CD14-positive monocyte (primary cell): ENCODE data around the gene LARP4B. TPM values are rescaled to one million over a fixed set of nuclear protein-coding genes. Genes with fewer than 3 reads are reported as not detected.

Experiments used
- DNase-seq, 3 donors: peaks; one replicate each; pipeline ENCODE4 v3.0.0-alpha.2; 2011 to 2022
- H2AFZ ChIP-seq: 2 replicates; pipeline ENCODE4 v1.6.0; 2012; ENCODE audit warnings: mild to moderate bottlenecking, low read depth, low read length, inconsistent platforms; ENCODE audit not compliant: insufficient read depth, poor library complexity, severe bottlenecking
- H3K27ac ChIP-seq, 2 donors: 1 replicate in 1 of 2; 2 replicates in 1 of 2; pipeline ENCODE4 v1.5.1; 2012 to 2013; ENCODE audit warnings: low read length in 2 of 2, control low read depth in 1 of 2, inconsistent platforms in 1 of 2, low read depth in 1 of 2, mild to moderate bottlenecking in 1 of 2
- H3K27me3 ChIP-seq, 2 donors: one replicate each; pipeline versions ENCODE4 v1.6.0 to v1.6.1; 2011 to 2013; ENCODE audit warnings: low read length in 2 of 2; ENCODE audit not compliant: control insufficient read depth in 2 of 2, insufficient read depth in 2 of 2
- H3K36me3 ChIP-seq, 2 donors: replicated peaks in 1 of 2; 1 replicate in 1 of 2; 2 replicates in 1 of 2; pipeline versions ENCODE4 v1.5.1 to v1.6.1; 2012 to 2013; ENCODE audit warnings: low read length in 2 of 2, control low read depth in 1 of 2, inconsistent platforms in 1 of 2, mild to moderate bottlenecking in 1 of 2; ENCODE audit not compliant: insufficient read depth in 2 of 2, control insufficient read depth in 1 of 2
- H3K4me1 ChIP-seq, 2 donors: 1 replicate in 1 of 2; 2 replicates in 1 of 2; pipeline versions ENCODE4 v1.5.1 to v1.6.1; 2012 to 2013; ENCODE audit warnings: low read length in 2 of 2, control low read depth in 1 of 2, inconsistent platforms in 1 of 2, mild to moderate bottlenecking in 1 of 2, moderate library complexity in 1 of 2; ENCODE audit not compliant: insufficient read depth in 2 of 2, control insufficient read depth in 1 of 2
- H3K4me2 ChIP-seq: replicated peaks from 2 replicates; pipeline ENCODE3; 2012; ENCODE audit warnings: low read length, moderate library complexity, mild to moderate bottlenecking; ENCODE audit not compliant: poor library complexity, severe bottlenecking; ENCODE audit errors: extremely low read depth
- H3K4me3 ChIP-seq, 3 experiments: fragments of 200-600 bp in 1 of 3; sonication (generic) in 1 of 3; replicated peaks in 1 of 3; 1 replicate in 2 of 3; 2 replicates in 1 of 3; pipeline ENCODE4 v1.5.1; 2011 to 2013; ENCODE audit warnings: low read length in 3 of 3, mild to moderate bottlenecking in 3 of 3, control low read depth in 2 of 3, low read depth in 2 of 3, inconsistent platforms in 1 of 3, moderate library complexity in 1 of 3
- H3K79me2 ChIP-seq: 2 replicates; pipeline ENCODE4 v1.6.0; 2012; ENCODE audit warnings: mild to moderate bottlenecking, control low read depth, inconsistent platforms, low read length, moderate library complexity; ENCODE audit not compliant: insufficient read depth
- H3K9ac ChIP-seq: 2 replicates; pipeline ENCODE4 v1.6.0; 2017; ENCODE audit warnings: low read length, mild to moderate bottlenecking; ENCODE audit not compliant: insufficient read depth, poor library complexity, severe bottlenecking
- H3K9me3 ChIP-seq, 2 donors: replicated peaks in 1 of 2; 1 replicate in 1 of 2; 2 replicates in 1 of 2; pipeline versions ENCODE4 v1.5.1 to v1.6.1; 2012 to 2013; ENCODE audit warnings: low read length in 2 of 2, control low read depth in 1 of 2; ENCODE audit not compliant: control insufficient read depth in 1 of 2, insufficient read depth in 1 of 2
- H4K20me1 ChIP-seq: 2 replicates; pipeline ENCODE4 v1.6.0; 2012; ENCODE audit warnings: mild to moderate bottlenecking, low read length, control low read depth, moderate library complexity; ENCODE audit not compliant: insufficient read depth
- H3K27ac Mint-ChIP-seq, 7 donors: one replicate each; pipeline ENCODE4 v1.8.0; 2020; ENCODE audit warnings: mild to moderate bottlenecking in 7 of 7, mixed read lengths in 7 of 7, moderate library complexity in 6 of 7, inconsistent platforms in 2 of 7
- H3K27me3 Mint-ChIP-seq, 3 donors: one replicate each; pipeline ENCODE4 v1.8.0; 2021 to 2022; ENCODE audit warnings: low read depth in 3 of 3, mild to moderate bottlenecking in 3 of 3, mixed read lengths in 3 of 3, moderate library complexity in 3 of 3, inconsistent platforms in 1 of 3
- H3K36me3 Mint-ChIP-seq, 2 donors: one replicate each; pipeline ENCODE4 v1.8.0; 2020; ENCODE audit warnings: mixed read lengths in 2 of 2, inconsistent platforms in 1 of 2, mild to moderate bottlenecking in 1 of 2
- H3K4me1 Mint-ChIP-seq: one replicate; pipeline ENCODE4 v1.8.0; 2020; ENCODE audit warnings: mild to moderate bottlenecking, mixed read lengths
- H3K4me3 Mint-ChIP-seq, 2 donors: one replicate each; pipeline ENCODE4 v1.8.0; 2020; ENCODE audit warnings: mild to moderate bottlenecking in 2 of 2, mixed read lengths in 2 of 2, moderate library complexity in 1 of 2
- H3K9me3 Mint-ChIP-seq, 7 donors: one replicate each; pipeline ENCODE4 v1.8.0; 2020 to 2022; ENCODE audit warnings: mixed read lengths in 7 of 7, mild to moderate bottlenecking in 6 of 7, moderate library complexity in 6 of 7, inconsistent platforms in 2 of 7
- WGBS: methylation state at CpG from one replicate; pipeline ENCODE4 v1.1.5; 2013; ENCODE audit warnings: missing lambda C conversion rate; ENCODE audit not compliant: insufficient coverage; 5-methylcytosine and 5-hydroxymethylcytosine counted together
- intact Hi-C, 2 donors: fragments of 100-400 bp; cut with micrococcal nuclease; formaldehyde crosslinking; loops; one replicate each; pipeline versions ENCODE4 v1.15.0 to v1.15.1; 2023
- polyA plus RNA-seq, 3 donors: library from polyadenylated mRNA; depleted of rRNA in 1 of 3; unstranded in 2 of 3; stranded (reverse) in 1 of 3; fragments of 300-500 nt in 2 of 3; fragments of >200 nt in 1 of 3; fragmentation: Illumina TruSeq in 2 of 3; gene quantifications; 1 replicate in 2 of 3; 2 replicates in 1 of 3; pipeline ENCODE4 v1.2.3, GENCODE V29; 2012 to 2021
- TF ChIP-seq, protein P1 (sequence below): fragments of 200-600 bp; IDR thresholded peaks from one replicate; pipeline ENCODE4 v1.8.0; 2022; ENCODE audit warnings: antibody characterized with exemption, mild to moderate bottlenecking

Gene LARP4B
- polyA plus RNA-seq, 3 donors = 17.2 to 52.3 (median 33.0) TPM

DNA sequence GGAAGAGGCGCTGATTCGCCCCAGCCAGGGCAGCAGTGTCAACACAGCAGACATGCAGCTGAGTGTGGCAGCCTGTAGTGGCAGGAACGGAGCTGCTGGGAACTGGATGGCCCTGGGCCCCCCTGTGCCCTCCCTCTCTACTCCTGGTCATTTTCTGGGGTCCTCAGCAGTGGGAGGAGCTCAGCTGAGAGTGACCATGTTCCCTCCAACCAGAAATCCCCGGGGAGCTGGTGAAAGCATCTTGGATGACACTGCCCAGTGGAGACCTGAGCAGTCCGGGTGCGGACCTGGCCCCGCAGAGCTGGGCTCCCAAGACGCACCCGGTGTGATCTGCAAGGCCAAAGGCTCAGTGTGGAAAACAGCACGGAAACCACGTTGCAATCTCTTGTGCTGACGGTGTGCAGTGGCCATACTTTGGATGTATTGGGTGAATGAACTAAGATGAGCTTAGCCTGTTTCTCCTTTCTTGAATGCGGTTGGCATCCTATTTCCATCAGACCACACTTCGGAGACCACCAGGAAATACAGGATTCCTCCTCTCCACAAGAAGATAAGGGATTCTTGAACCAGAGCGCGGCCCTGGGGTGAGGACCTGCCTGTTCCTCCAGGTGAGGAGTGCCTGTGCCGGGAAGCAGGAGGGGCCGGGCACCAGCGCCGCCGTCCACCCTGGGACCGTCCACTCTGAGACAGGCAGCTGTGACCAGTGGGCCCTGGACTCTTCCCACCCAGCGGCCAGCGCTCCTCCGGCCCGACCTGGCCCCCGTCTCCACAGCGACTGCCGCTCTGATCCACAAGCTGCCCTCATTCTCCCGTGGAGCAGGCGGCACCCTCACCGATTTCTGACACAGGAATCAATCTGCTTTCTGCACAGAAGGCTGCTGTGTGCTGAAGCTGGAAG, 148.5 kb downstream of the LARP4B start:
- peaks cover 42 to 55% (median 48%) of the 10 kb centered on the region in 3 donors for H3K27me3 Mint-ChIP-seq
- WGBS = 89% methylated on average over 29 of the region's 32 CpGs
- H3K9me3 Mint-ChIP-seq = peaks cover 9 to 25% (median 20%) of the 10 kb centered on the region in 7 donors
- H3K27ac Mint-ChIP-seq = no peak overlapping the region
- Histone ChIP-seq H3K4me1 (no peaks in the 10 kb centered on the region), H4K20me1 (no peaks in the 10 kb centered on the region), H3K79me2 (no peaks in the 10 kb centered on the region), H3K27ac (no peak overlapping the region), H2AFZ (no peak overlapping the region), H3K27me3 (peaks cover 0 to 42% of the 10 kb centered on the region in 2 donors), H3K4me3 (no peak overlapping the region), H3K36me3 (no peaks in the 10 kb centered on the region), H3K9ac (no peak overlapping the region), H3K9me3 (peaks cover 0 to 8% of the 10 kb centered on the region in 2 donors), H3K4me2 (no peak overlapping the region)
- H3K4me1 Mint-ChIP-seq = no peaks in the 10 kb centered on the region
- intact Hi-C loops = no loop called here
- DNase-seq = no peak
- no peaks in the 10 kb centered on the region for H3K36me3 Mint-ChIP-seq
- peak overlapping the region in 1 of 2 donors; percentile 43 for H3K4me3 Mint-ChIP-seq
- TF ChIP-seq, protein P1, sequence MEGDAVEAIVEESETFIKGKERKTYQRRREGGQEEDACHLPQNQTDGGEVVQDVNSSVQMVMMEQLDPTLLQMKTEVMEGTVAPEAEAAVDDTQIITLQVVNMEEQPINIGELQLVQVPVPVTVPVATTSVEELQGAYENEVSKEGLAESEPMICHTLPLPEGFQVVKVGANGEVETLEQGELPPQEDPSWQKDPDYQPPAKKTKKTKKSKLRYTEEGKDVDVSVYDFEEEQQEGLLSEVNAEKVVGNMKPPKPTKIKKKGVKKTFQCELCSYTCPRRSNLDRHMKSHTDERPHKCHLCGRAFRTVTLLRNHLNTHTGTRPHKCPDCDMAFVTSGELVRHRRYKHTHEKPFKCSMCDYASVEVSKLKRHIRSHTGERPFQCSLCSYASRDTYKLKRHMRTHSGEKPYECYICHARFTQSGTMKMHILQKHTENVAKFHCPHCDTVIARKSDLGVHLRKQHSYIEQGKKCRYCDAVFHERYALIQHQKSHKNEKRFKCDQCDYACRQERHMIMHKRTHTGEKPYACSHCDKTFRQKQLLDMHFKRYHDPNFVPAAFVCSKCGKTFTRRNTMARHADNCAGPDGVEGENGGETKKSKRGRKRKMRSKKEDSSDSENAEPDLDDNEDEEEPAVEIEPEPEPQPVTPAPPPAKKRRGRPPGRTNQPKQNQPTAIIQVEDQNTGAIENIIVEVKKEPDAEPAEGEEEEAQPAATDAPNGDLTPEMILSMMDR = no peak

DNA sequence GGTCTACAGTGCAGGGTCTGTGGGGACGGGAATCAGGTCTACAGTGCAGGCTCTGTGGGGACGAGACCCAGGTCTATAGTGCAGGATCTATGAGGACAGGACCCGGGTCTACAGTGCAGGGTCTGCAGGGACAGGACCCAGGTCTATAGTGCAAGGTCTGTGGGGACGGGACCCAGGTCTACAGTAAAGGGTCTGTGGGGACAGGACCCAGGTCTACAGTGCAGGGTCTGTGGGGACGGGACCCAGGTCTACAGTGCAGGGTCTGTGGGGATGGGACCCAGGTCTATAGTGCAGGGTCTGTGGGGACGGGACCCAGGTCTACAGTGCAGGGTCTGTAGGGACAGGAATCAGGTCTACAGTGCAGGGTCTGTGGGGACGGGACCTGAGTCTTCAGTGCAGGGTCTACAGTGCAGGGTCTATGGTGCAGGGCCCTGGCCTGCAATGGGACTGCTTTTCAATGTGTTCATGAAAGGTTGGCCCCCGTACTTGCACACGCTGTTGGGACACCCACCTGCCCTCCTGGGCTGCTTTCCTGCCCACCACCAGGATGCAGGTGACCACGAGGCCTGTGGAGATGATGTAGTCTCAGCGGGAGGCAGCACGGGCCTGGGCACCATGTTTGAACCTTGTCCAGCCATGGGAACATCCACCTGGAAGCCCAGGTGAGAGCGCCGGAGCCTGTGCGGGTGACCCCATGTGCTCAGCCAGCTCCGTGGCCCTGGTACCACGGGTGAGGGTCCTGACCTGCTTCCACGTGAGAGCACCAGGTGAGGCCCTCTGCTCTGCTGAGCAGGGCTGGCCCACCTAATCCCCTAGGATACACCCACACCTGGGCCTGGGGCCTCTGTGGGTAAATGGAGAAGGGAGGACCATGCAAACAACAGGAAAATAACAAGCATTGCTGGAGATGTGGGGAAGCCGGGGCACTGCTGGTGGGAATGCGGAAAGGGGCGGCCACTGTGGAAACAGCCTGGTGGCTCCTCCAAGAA, 150.7 kb downstream of the LARP4B start:
- intact Hi-C loops = no loop called here
- DNase-seq = no peak
- WGBS = 95% methylated on average over 20 of the region's 21 CpGs
- Mint-ChIP-seq H3K4me3 (no peak overlapping the region), H3K4me1 (no peaks in the 10 kb centered on the region), H3K36me3 (no peaks in the 10 kb centered on the region), H3K27me3 (peaks cover 33 to 47% (median 36%) of the 10 kb centered on the region in 3 donors), H3K27ac (no peak overlapping the region), H3K9me3 (peaks cover 9 to 25% (median 20%) of the 10 kb centered on the region in 7 donors)
- peaks cover 0 to 8% of the 10 kb centered on the region in 2 donors for H3K9me3 ChIP-seq
- H3K36me3 ChIP-seq = no peaks in the 10 kb centered on the region
- H3K4me3 ChIP-seq = no peak overlapping the region
- H3K27me3 ChIP-seq = peaks cover 0 to 35% of the 10 kb centered on the region in 2 donors
- H3K4me1 ChIP-seq = no peaks in the 10 kb centered on the region
- no peak overlapping the region for H3K4me2 ChIP-seq
- no peak overlapping the region for H2AFZ ChIP-seq
- no peaks in the 10 kb centered on the region for H3K79me2 ChIP-seq
- H3K9ac ChIP-seq = no peak overlapping the region
- H4K20me1 ChIP-seq = no peaks in the 10 kb centered on the region
- H3K27ac ChIP-seq = no peak overlapping the region
- TF ChIP-seq, protein P1 = no peak
